ENCODE results near the gene EXOC1L. TPM values are rescaled to one million over a fixed set of nuclear protein-coding genes. Genes with fewer than 3 reads are reported as not detected.

EXOC1L gene
- total and polyA plus RNA-seq, 12 donors = 0.12 TPM; not detected in 11

- no peak overlapping the region for H3K27ac ChIP-seq
- no peak overlapping the region for H3K4me3 ChIP-seq
- intact Hi-C loops (cut with DNase I) = no loop called here
- no peak for DNase-seq
- no peaks in the 10 kb centered on the region for H3K27me3 ChIP-seq
- ATAC-seq = no peak
- peaks cover 0 to 97% (median 24%) of the 10 kb centered on the region in 9 donors for H3K36me3 ChIP-seq
- TF ChIP-seq CTCF (IDR thresholded peaks at IDR 0.05) = no peak
- H3K4me1 ChIP-seq = no peaks in the 10 kb centered on the region
- H3K9me3 ChIP-seq = no peaks in the 10 kb centered on the region
- WGBS, 2 donors = 92 to 94% methylated on average over 2 of the region's 2 CpGs
Measured at GRCh38 chr4:55884093-55884850, 64.7 kb downstream of the EXOC1L start.

- peaks cover 0 to 97% (median 19%) of the 10 kb centered on the region in 9 donors for H3K36me3 ChIP-seq
- no peak overlapping the region for H3K4me3 ChIP-seq
- no peak for ATAC-seq
- no peak overlapping the region for H3K27ac ChIP-seq
- H3K27me3 ChIP-seq = no peaks in the 10 kb centered on the region
- intact Hi-C loops (cut with DNase I) = no loop called here
- no peak for TF ChIP-seq CTCF (IDR thresholded peaks at IDR 0.05)
- no peaks in the 10 kb centered on the region for H3K9me3 ChIP-seq
- H3K4me1 ChIP-seq = no peaks in the 10 kb centered on the region
- 90 to 98% methylated on average over 1 of the region's 1 CpG for WGBS, 2 donors
- no peak for DNase-seq
Measured at GRCh38 chr4:55884851-55885219, 65.2 kb downstream of the EXOC1L start.

Other genes starting within 250 kb of the EXOC1L start
- gene PDCL2, start 227.5 kb upstream of the EXOC1L start, total RNA-seq = not detected
- gene PDCL2, start 227.5 kb upstream of the EXOC1L start, polyA plus RNA-seq = not detected
- gene NMU, start 183.5 kb upstream of the EXOC1L start, total RNA-seq = not detected
- not detected for gene NMU, start 183.5 kb upstream of the EXOC1L start, polyA plus RNA-seq
- gene EXOC1, start 33.9 kb downstream of the EXOC1L start, total RNA-seq = 10 to 100 TPM; 16.0 to 26.3 (median 21.5) TPM
- gene EXOC1, start 33.9 kb downstream of the EXOC1L start, polyA plus RNA-seq = 10 to 100 TPM; 13.1 to 23.6 TPM
- 1 to 10 TPM; 2.1 to 4.0 (median 2.5) TPM for gene CEP135, start 129.2 kb downstream of the EXOC1L start, total RNA-seq
- gene CEP135, start 129.2 kb downstream of the EXOC1L start, polyA plus RNA-seq = 1 to 10 TPM in 1 of 2 donors, under 1 TPM in 1; 0.90 to 2.3 TPM

Data from heart right ventricle (tissue), 16 donors.